ENCODE measurements around the gene FRG2B.

DNA sequence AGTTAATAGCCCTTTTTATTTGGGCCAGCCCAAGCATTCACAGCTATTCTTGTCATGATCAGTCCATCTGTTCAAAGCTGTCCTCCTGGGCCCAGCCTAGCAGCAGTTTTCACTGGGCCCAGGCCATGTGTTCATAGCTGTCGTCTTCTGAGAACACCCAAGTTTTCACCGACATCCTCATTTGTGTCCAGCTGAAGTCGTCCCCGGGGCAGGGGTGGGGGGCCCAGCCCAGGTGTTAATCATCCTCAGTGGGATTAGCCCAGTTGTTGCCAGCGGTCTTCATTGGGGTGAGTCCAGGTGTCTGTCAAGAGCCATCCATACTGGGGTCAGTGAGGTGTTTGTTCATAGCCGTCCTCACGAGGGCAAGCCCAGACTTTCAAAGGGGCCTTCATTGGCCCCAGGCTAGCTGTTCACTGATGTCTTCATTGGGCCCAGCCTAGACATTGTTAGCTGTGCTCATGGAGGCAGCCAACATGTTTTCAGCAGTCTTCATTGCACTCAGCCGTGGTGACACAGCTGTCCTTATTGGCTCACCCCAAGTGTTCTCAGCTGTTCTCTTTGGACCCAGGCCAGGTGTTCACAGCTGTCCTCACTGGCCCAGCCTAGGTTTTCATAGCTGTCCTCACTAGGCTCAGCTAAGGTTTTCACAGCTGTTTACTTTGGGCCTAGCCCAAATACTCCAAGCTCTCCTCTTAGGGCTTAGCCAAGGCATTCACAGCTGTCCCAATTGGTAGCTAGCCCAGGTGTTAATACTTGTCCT lies 10.0 kb downstream of the FRG2B start:
- TF ChIP-seq, protein P1, sequence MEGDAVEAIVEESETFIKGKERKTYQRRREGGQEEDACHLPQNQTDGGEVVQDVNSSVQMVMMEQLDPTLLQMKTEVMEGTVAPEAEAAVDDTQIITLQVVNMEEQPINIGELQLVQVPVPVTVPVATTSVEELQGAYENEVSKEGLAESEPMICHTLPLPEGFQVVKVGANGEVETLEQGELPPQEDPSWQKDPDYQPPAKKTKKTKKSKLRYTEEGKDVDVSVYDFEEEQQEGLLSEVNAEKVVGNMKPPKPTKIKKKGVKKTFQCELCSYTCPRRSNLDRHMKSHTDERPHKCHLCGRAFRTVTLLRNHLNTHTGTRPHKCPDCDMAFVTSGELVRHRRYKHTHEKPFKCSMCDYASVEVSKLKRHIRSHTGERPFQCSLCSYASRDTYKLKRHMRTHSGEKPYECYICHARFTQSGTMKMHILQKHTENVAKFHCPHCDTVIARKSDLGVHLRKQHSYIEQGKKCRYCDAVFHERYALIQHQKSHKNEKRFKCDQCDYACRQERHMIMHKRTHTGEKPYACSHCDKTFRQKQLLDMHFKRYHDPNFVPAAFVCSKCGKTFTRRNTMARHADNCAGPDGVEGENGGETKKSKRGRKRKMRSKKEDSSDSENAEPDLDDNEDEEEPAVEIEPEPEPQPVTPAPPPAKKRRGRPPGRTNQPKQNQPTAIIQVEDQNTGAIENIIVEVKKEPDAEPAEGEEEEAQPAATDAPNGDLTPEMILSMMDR (conservative IDR thresholded peaks at IDR 0.05; ENCODE audit: low read depth, low read length), result no peak
- TF ChIP-seq EZH2 (IDR thresholded peaks at IDR 0.05; ENCODE audit: low read length, unreplicated experiment), result no peak
